C4-2B (cell line): ENCODE measurements around the gene ADGRB3.
A peak's percentile ranks its signal among the peaks of the same experiment; 100 is the strongest.
"Not testable (repeated sequence)": the region's sequence is repeated elsewhere in the genome, so short reads cannot be mapped to it uniquely, and the experiment has no call there.

ENCODE experiments used
- H3K27ac ChIP-seq: fragments of 450-650 bp; 2 replicates; pipeline ENCODE4 v1.5.1; 2017
- ZFX ChIP-seq: fragments of 450-650 bp; IDR thresholded peaks from 2 replicates; pipeline ENCODE4 v1.6.1; 2017
- TF ChIP-seq, protein P1 (sequence below): fragments of 450-650 bp; conservative IDR thresholded peaks from 2 replicates; pipeline ENCODE4 v1.5.1; 2017; ENCODE audit warnings: mild to moderate bottlenecking

ADGRB3 gene

DNA sequence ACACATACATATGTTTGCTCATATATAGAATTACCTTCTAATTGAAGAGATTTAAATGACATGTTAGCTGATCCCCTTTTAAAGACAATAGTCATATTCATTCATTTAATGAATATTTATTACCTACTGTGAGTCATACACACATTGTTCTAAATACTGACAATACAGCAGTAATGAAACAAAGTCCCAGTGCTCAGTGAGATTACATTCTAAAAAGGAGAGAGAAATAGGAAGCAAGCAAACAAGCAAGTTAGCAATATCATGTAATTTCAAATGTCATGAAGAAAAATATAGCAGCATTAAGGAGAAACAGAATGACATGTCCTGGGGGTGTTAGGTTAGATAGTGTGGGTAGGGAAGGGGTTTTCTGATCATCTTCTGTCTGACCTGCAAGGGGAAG is 136.3 kb downstream of the ADGRB3 start:
- no peak overlapping the region for H3K27ac ChIP-seq
- TF ChIP-seq ZFX, result no peak
- TF ChIP-seq, protein P1, sequence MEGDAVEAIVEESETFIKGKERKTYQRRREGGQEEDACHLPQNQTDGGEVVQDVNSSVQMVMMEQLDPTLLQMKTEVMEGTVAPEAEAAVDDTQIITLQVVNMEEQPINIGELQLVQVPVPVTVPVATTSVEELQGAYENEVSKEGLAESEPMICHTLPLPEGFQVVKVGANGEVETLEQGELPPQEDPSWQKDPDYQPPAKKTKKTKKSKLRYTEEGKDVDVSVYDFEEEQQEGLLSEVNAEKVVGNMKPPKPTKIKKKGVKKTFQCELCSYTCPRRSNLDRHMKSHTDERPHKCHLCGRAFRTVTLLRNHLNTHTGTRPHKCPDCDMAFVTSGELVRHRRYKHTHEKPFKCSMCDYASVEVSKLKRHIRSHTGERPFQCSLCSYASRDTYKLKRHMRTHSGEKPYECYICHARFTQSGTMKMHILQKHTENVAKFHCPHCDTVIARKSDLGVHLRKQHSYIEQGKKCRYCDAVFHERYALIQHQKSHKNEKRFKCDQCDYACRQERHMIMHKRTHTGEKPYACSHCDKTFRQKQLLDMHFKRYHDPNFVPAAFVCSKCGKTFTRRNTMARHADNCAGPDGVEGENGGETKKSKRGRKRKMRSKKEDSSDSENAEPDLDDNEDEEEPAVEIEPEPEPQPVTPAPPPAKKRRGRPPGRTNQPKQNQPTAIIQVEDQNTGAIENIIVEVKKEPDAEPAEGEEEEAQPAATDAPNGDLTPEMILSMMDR, result no peak

DNA sequence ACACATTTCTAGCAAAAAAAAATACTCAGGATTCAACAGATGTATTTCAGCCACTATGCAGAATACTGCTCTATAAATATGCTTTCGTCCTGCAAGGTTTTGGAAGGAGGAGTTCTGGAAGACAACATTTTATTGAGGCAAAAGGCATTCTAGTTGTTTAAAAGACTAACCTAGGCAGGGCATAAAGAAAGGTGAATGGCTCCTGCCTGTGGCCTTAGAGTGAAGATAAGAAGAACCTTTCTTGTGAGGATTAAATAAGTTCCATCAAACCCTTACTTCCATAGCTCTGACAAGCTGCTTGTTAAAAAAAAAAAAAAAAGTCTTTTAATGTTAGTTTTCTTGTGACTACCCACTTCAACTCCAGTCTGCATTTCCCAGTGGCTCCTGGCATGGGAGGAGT is 139.8 kb downstream of the ADGRB3 start:
- no peak overlapping the region for H3K27ac ChIP-seq
- no peak for TF ChIP-seq ZFX

DNA sequence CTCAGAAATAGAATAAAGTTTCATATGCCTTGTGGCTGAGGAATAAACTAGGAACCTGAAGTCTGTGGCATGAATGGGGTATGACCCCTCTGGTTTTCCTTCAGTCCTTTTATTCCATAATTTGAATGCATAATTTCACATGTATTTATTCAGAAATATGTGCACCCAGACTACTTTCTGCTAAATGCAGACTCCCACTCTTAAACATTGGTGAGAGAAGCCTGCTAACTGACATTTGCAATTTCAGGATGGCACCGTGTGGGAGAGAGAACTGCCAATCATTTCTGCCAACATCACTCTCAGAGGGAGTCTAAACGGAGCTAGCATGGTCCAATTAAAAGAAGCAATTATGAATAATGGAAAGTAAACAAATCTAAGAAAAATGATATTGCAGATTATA is 141.3 kb downstream of the ADGRB3 start:
- TF ChIP-seq, protein P1, result no peak
- no peak for TF ChIP-seq ZFX

DNA sequence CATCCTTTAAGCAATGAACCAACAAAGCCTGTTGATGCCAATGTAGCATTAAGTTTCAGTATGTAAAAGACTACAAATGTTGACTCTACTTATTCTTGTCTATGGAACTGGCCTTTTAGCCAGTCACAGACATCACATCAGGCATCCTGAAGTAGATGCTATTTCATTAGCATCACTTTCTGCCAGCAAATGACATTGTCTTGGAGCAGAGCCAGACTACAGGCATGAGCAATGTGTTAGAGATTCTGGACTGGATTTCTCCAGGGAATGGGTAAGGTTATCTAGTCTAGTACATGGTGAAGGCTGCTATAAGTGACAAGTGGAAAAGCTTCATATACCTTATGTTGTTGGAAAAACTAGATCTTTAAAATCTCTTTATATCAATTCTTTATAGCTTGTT is 142.9 kb downstream of the ADGRB3 start:
- TF ChIP-seq, protein P1, result no peak
- TF ChIP-seq ZFX, result no peak
- H3K27ac ChIP-seq, result no peak overlapping the region

More for the DNA sequence above, 141.3 kb downstream of the ADGRB3 start:
- H3K27ac ChIP-seq, result no peak overlapping the region

DNA sequence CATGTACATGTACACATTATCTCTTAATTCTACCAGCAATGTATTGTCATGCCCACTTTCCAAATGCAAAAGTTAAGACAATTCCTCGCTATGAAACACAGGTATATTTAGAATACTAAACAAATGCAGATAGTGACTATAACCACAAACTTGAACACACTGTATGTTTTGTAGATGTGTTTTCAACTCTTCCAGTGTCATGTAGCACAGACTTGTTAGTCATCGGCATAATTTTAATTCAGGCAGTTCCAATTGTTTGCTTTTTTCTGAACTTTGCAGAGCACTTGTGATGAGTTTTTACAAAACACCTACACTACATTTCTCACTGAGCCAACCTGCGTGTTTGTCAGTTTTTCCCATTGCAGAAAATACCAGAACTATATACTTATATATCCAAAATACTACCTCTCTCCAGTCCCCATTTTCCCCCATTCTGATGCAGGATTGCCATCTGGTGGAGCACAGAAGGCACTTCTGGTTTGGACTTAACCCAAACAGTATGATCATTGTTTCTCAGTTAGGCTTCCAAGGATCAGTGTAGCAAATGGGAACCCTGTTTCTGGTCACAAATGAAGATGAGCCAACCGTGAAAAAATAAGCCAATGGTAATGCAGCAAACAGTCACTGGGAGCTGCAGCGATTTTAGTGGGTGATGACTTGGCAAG is 143.4 kb downstream of the ADGRB3 start:
- H3K27ac ChIP-seq, result no peak overlapping the region

DNA sequence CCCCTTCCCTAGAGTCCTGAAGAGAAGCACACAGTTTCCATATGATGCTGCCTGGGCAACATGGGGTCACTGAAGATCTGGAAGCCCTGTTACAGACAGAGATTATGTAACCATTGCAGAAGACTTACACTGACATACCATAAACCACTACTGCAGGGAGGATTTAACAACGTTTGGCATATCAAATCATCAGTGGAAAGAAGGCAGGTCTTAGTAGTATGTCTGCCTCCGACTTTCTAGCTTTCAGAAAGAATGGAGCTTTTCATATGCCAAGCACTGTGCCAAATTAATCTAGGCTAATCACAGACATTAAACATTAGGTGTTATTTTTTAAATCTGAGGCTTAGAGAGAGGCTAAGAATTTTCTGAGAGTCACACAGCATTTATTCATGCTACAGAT is 144.3 kb downstream of the ADGRB3 start:
- no peak for TF ChIP-seq ZFX
- TF ChIP-seq, protein P1, result no peak
- no peak overlapping the region for H3K27ac ChIP-seq

More for the DNA sequence above, 143.4 kb downstream of the ADGRB3 start:
- no peak for TF ChIP-seq ZFX
- TF ChIP-seq, protein P1, result peak; percentile 64

DNA sequence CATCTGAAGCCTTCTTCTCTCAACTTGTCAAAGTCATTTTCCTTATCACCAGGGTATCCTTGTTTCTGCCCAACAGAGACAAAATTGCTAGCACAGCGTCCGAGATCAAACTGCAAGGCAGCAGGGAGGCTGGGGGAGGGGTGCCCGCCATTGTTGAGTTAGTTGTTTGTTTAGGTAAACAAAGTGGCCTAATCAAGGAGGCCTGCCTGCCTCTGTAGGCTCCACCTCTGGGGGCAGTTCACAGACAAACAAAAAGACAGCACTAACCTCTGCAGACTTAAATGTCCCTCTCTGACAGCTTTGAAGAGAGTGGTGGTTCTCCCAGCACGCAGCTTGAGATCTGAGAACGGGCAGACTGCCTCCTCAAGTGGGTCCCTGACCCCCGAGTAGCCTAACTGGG is 155.0 kb downstream of the ADGRB3 start:
- not testable (repeated sequence) for H3K27ac ChIP-seq

DNA sequence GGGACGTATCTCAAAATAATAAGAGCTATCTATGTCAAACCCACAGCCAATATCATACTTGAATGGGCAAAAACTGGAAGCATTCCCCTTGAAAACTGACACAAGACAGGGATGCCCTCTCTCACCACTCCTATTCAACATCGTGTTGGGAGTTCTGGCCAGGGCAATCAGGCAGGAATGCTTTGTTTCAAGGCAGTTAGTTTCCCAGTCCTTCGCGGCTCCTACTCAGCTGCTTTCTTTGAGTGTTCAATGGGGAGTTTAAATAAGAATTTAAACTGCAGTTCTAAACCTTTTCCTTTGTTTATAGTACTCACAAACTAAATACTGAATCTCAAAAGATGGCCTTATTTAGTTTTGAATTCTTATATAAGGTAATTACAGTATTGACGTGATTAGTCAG is 179.9 kb downstream of the ADGRB3 start:
- H3K27ac ChIP-seq, result not testable (repeated sequence)

DNA sequence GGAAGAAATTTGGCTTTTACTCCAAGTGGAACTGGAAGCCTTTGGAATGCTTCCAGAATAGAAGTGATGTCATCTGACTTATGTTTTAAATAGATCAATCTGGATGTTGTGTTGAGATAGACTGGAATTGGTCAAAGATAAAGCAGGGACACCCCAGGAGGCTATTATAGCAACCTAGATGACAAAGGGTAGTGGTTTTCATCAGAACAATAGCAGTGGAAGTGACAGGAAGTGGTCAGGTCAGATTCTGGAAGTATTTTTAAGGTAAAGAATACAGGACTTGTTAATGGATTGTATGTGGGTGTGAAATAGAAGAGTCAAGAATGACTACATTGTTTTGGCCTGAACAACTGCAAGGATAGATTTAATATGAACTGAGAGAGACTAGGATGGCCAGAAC is 191.4 kb downstream of the ADGRB3 start:
- TF ChIP-seq ZFX, result no peak
- TF ChIP-seq, protein P1, result no peak
- no peak overlapping the region for H3K27ac ChIP-seq
